PC-3 (cell line): ENCODE results near the gene FMNL2. TPM values are rescaled to one million over a fixed set of nuclear protein-coding genes. Genes with fewer than 3 reads are reported as not detected.
A peak's percentile ranks its signal among the peaks of the same experiment; 100 is the strongest.

Experiments
- ATAC-seq: fragments of 200-7000 bp; cut with Tn5 transposase; 2 replicates; pipeline ENCODE4 v1.9.1; 2020; ENCODE audit warnings: mild to moderate bottlenecking, moderate library complexity
- BruUV-seq: library from RNA; stranded (reverse); fragments of 400-500 nt; replicated peaks from 2 replicates; lab custom pipeline; 2021; lab: Mats Ljungman, UMichigan
- CTCF ChIA-PET: fragments of 300-600 bp; sonication (Branson Sonifier 250); formaldehyde crosslinking; loops from one replicate; lab custom pipeline; 2022; ENCODE audit warnings: antibody characterized with exemption; lab: Charles Lee
- POLR2A ChIA-PET: fragments of 300-600 bp; sonication (Branson Sonifier 250); formaldehyde crosslinking; loops from one replicate; lab custom pipeline; 2022; ENCODE audit warnings: antibody characterized with exemption; ENCODE audit not compliant: unreplicated experiment; lab: Charles Lee
- DNase-seq: peaks from one replicate; pipeline ENCODE4 v3.0.0-alpha.2; 2015
- H2AFZ ChIP-seq: fragments of 300-600 bp; sonication (generic); 2 replicates; pipeline ENCODE4 v1.6.0; 2016; ENCODE audit warnings: antibody characterized with exemption, low read length
- H3F3A ChIP-seq: fragments of 300-600 bp; sonication (generic); one replicate; pipeline ENCODE4 v1.6.0; 2017; ENCODE audit warnings: antibody characterized with exemption, low read length, control low read depth, mild to moderate bottlenecking; ENCODE audit not compliant: unreplicated experiment
- H3K27ac ChIP-seq: fragments of 300-600 bp; sonication (generic); 2 replicates; pipeline ENCODE4 v1.5.1; 2016; ENCODE audit warnings: mild to moderate bottlenecking, low read length
- H3K27me3 ChIP-seq: fragments of 300-600 bp; sonication (generic); 2 replicates; pipeline ENCODE4 v1.6.1; 2016; ENCODE audit warnings: low read length, mixed read lengths
- H3K36me3 ChIP-seq: fragments of 300-600 bp; sonication (generic); 2 replicates; pipeline ENCODE4 v1.6.1; 2016; ENCODE audit warnings: low read depth, mixed run types, low read length, mixed read lengths
- H3K4me1 ChIP-seq: fragments of 300-600 bp; sonication (generic); 2 replicates; pipeline ENCODE4 v1.5.1; 2016; ENCODE audit warnings: low read length; ENCODE audit not compliant: insufficient read depth
- H3K4me2 ChIP-seq: fragments of 300-600 bp; sonication (generic); 2 replicates; pipeline ENCODE4 v1.6.0; 2016; ENCODE audit warnings: low read length
- H3K4me3 ChIP-seq: fragments of 300-600 bp; sonication (generic); 2 replicates; pipeline ENCODE4 v1.5.1; 2016; ENCODE audit warnings: mild to moderate bottlenecking, low read length, mixed read lengths
- H3K79me2 ChIP-seq: fragments of 300-600 bp; sonication (generic); 2 replicates; pipeline ENCODE4 v1.6.1; 2017; ENCODE audit warnings: low read length, mixed read lengths
- H3K9ac ChIP-seq: fragments of 300-600 bp; sonication (generic); 2 replicates; pipeline ENCODE4 v1.6.0; 2016; ENCODE audit warnings: mild to moderate bottlenecking, low read length
- H3K9me2 ChIP-seq: fragments of 300-600 bp; sonication (generic); replicated peaks from 2 replicates; pipeline ENCODE4 v1.6.1; 2016; ENCODE audit warnings: mixed run types, low read length, mixed read lengths
- H3K9me3 ChIP-seq: fragments of 300-600 bp; sonication (generic); 2 replicates; pipeline ENCODE4 v1.6.1; 2016; ENCODE audit warnings: low read length, mixed read lengths
- H4K20me1 ChIP-seq: fragments of 300-600 bp; sonication (generic); 2 replicates; pipeline ENCODE4 v1.6.1; 2016; ENCODE audit warnings: low read length, mixed read lengths
- CTCF ChIP-seq: fragments of 300-600 bp; sonication (generic); conservative IDR thresholded peaks from 2 replicates; pipeline ENCODE4 v1.5.1; 2017; ENCODE audit warnings: antibody characterized with exemption, low read depth, mild to moderate bottlenecking, low read length
- EZH2 ChIP-seq: fragments of 300-600 bp; sonication (generic); IDR thresholded peaks from one replicate; pipeline ENCODE4 v1.6.1; 2017; ENCODE audit warnings: antibody characterized with exemption, mild to moderate bottlenecking, low read length; ENCODE audit not compliant: unreplicated experiment
- EZH2phosphoT487 ChIP-seq: fragments of 300-600 bp; sonication (generic); IDR thresholded peaks from 2 replicates; pipeline ENCODE4 v1.6.1; 2018; ENCODE audit warnings: mild to moderate bottlenecking, antibody characterized with exemption, low read length, borderline replicate concordance
- intact Hi-C: fragments of 100-400 bp; cut with micrococcal nuclease; formaldehyde crosslinking; loops from 2 replicates; pipeline ENCODE4 v1.9.0; 2023
- total RNA-seq: library from RNA; depleted of rRNA; stranded (reverse); fragments of >200 nt; gene quantifications from 2 replicates; pipeline ENCODE4 v1.2.3, GENCODE V29; 2014

Gene FMNL2
- total RNA-seq, 1 experiment from 2014 or later: 15.8 TPM

GRCh38 chr2:152661076-152661475 is 326.1 kb downstream of the FMNL2 start:
- no peaks in the 10 kb centered on the region for H3K79me2 ChIP-seq
- no peak overlapping the region for H3K4me2 ChIP-seq
- no peaks in the 10 kb centered on the region for H3K9me2 ChIP-seq
- DNase-seq: no peak
- H3F3A ChIP-seq: no peaks in the 10 kb centered on the region
- H3K9me3 ChIP-seq: no peaks in the 10 kb centered on the region
- no peak overlapping the region for H3K9ac ChIP-seq
- no peak overlapping the region for H2AFZ ChIP-seq
- H3K36me3 ChIP-seq: peaks cover 83% of the 10 kb centered on the region
- intact Hi-C loops: no loop called here
- H3K4me3 ChIP-seq: no peak overlapping the region
- H3K27me3 ChIP-seq: no peaks in the 10 kb centered on the region
- no peaks in the 10 kb centered on the region for H3K4me1 ChIP-seq
- no peaks in the 10 kb centered on the region for H4K20me1 ChIP-seq
- POLR2A ChIA-PET: interaction anchor here (0.7 kb wide), 1 partner anchor 52 kb away, joined by 3 read pairs; no protein-coding TSS in a partner anchor
- CTCF ChIA-PET: no interaction called here
- BruUV-seq: no TSS peak
- H3K27ac ChIP-seq: no peak overlapping the region
- TF ChIP-seq CTCF (no peak), EZH2phosphoT487 (no peak), EZH2 (no peak)
- ATAC-seq: no peak

GRCh38 chr2:152664725-152665124 is 329.8 kb downstream of the FMNL2 start:
- no peaks in the 10 kb centered on the region for H3K9me3 ChIP-seq
- intact Hi-C loops: no loop called here
- ChIA-PET POLR2A (no interaction called here), CTCF (no interaction called here)
- no peaks in the 10 kb centered on the region for H3K9me2 ChIP-seq
- no peak overlapping the region for H3K27ac ChIP-seq
- no peak overlapping the region for H2AFZ ChIP-seq
- H3K27me3 ChIP-seq: no peaks in the 10 kb centered on the region
- H3K36me3 ChIP-seq: peaks cover 81% of the 10 kb centered on the region
- no peak overlapping the region for H3K4me2 ChIP-seq
- no TSS peak for BruUV-seq
- H3K79me2 ChIP-seq: no peaks in the 10 kb centered on the region
- no peaks in the 10 kb centered on the region for H4K20me1 ChIP-seq
- H3K9ac ChIP-seq: no peak overlapping the region
- no peak for ATAC-seq
- TF ChIP-seq EZH2 (no peak), CTCF (no peak), EZH2phosphoT487 (no peak)
- H3K4me3 ChIP-seq: no peak overlapping the region
- no peak for DNase-seq
- no peaks in the 10 kb centered on the region for H3K4me1 ChIP-seq
- no peaks in the 10 kb centered on the region for H3F3A ChIP-seq

GRCh38 chr2:152674334-152674733 is 339.4 kb downstream of the FMNL2 start:
- ChIA-PET CTCF (interaction anchor here (1.1 kb wide), 1 partner anchor 636 kb away, joined by 4 read pairs; no protein-coding TSS in a partner anchor), POLR2A (no interaction called here)
- Histone ChIP-seq H3K9me3 (no peaks in the 10 kb centered on the region), H3K4me2 (no peak overlapping the region), H3K9me2 (no peaks in the 10 kb centered on the region), H4K20me1 (0 out of 2 replicates have a peak, but pooled peaks cover 7% of the 10 kb centered on the region), H3K79me2 (no peaks in the 10 kb centered on the region), H3K9ac (no peak overlapping the region), H2AFZ (no peak overlapping the region), H3K27me3 (no peaks in the 10 kb centered on the region), H3K4me1 (no peaks in the 10 kb centered on the region), H3K36me3 (peaks cover 90% of the 10 kb centered on the region), H3K27ac (peak overlapping the region; percentile 0; the same call in 1 of the 2 replicates), H3F3A (no peaks in the 10 kb centered on the region), H3K4me3 (no peak overlapping the region)
- ATAC-seq: peak; percentile 64
- BruUV-seq: no TSS peak
- no peak for DNase-seq
- TF ChIP-seq EZH2phosphoT487 (no peak), EZH2 (no peak), CTCF (no peak)
- intact Hi-C loops: no loop called here
